A549 (cell line): Measurements from ENCODE around the gene AKR1A1. TPM values are rescaled to one million over a fixed set of nuclear protein-coding genes. Genes with fewer than 3 reads are reported as not detected.

ENCODE experiments used
- ATAC-seq, 2 experiments: fragments of 200-7000 bp in 1 of 2; fragments of >200 bp in 1 of 2; cut with Nextera tagmentation in 1 of 2; cut with Tn5 transposase in 1 of 2; 3 replicates each; pipeline versions ENCODE4 v1.8.0 to v1.9.1; 2018 to 2020; ENCODE audit warnings: mild to moderate bottlenecking in 1 of 2, moderate library complexity in 1 of 2
- CTCF ChIA-PET: fragments of 300-600 bp; sonication (Branson Sonifier 250); formaldehyde crosslinking; extraction: SDS; loops from one replicate; lab custom pipeline; 2021; ENCODE audit warnings: antibody characterized with exemption, inconsistent platforms; lab: Yijun Ruan, JAX
- POLR2A ChIA-PET: fragments of 350-600 bp; formaldehyde crosslinking; extraction: SDS; loops from one replicate; lab custom pipeline; 2021; ENCODE audit warnings: antibody characterized with exemption, inconsistent platforms; lab: Yijun Ruan, JAX
- DNase-seq, 2 experiments: peaks; one replicate each; pipeline versions ENCODE4 v3.0.0 to v3.0.0-alpha.2; 2011 to 2016; ENCODE audit warnings: low read depth in 1 of 2, low spot score in 1 of 2
- FAIRE-seq: peaks from 2 replicates; lab custom pipeline; 2011; peaks lifted over from hg19 to GRCh38; lab: Jason Lieb, UNC
- H3K27ac ChIP-seq, 2 experiments: fragments of >200 bp; sonication (Bioruptor Twin); formaldehyde crosslinking; 3 replicates each; pipeline ENCODE4 v1.5.1; 2016 to 2017
- H3K4me1 ChIP-seq: fragments of >200 bp; sonication (Bioruptor Twin); formaldehyde crosslinking; 3 replicates; pipeline ENCODE4 v1.6.1; 2016
- H3K4me2 ChIP-seq: fragments of >200 bp; sonication (Bioruptor Twin); formaldehyde crosslinking; 3 replicates; pipeline ENCODE4 v1.6.1; 2016
- H3K4me3 ChIP-seq: fragments of >200 bp; sonication (Bioruptor Twin); formaldehyde crosslinking; 3 replicates; pipeline ENCODE4 v1.5.1; 2016
- H3K9me3 ChIP-seq: fragments of >200 bp; sonication (Bioruptor Twin); formaldehyde crosslinking; 3 replicates; pipeline ENCODE4 v1.6.1; 2016
- ATOH8 ChIP-seq: fragments of 250-450 bp; sonication (Bioruptor Pico); IDR thresholded peaks from 2 replicates; pipeline ENCODE4 v1.5.0; 2020; ENCODE audit warnings: low read depth, mild to moderate bottlenecking, moderate library complexity
- BCL3 ChIP-seq: fragments of >200 bp; sonication (Bioruptor Twin); formaldehyde crosslinking; IDR thresholded peaks from 3 replicates; pipeline ENCODE4 v1.6.1; 2016
- ELK1 ChIP-seq: fragments of 150-350 bp; IDR thresholded peaks from 2 replicates; pipeline ENCODE4 v1.6.1; 2014; ENCODE audit warnings: low read depth, mild to moderate bottlenecking, low read length
- FOSB ChIP-seq: fragments of 250-450 bp; sonication (Bioruptor Pico); IDR thresholded peaks from 2 replicates; pipeline ENCODE4 v1.5.0; 2020; ENCODE audit warnings: mild to moderate bottlenecking, moderate library complexity
- GATA3 ChIP-seq: IDR thresholded peaks from 2 replicates; pipeline ENCODE4 v1.6.1; 2012; ENCODE audit warnings: borderline replicate concordance
- HDAC2 ChIP-seq: fragments of 200-600 bp; sonication (generic); IDR thresholded peaks from 2 replicates; pipeline ENCODE4 v1.6.1; 2016
- HMGXB4 ChIP-seq: fragments of 250-450 bp; sonication (Bioruptor Pico); IDR thresholded peaks from 2 replicates; pipeline ENCODE4 v1.5.0; 2021; ENCODE audit warnings: mild to moderate bottlenecking, moderate library complexity, borderline replicate concordance
- HOXA7 ChIP-seq: fragments of 250-450 bp; sonication (Bioruptor Pico); IDR thresholded peaks from 2 replicates; pipeline ENCODE4 v1.5.0; 2020; ENCODE audit warnings: mild to moderate bottlenecking, moderate library complexity
- HOXB13 ChIP-seq: fragments of 250-450 bp; sonication (Bioruptor Pico); IDR thresholded peaks from 2 replicates; pipeline ENCODE4 v1.5.0; 2020; ENCODE audit warnings: low read depth, mild to moderate bottlenecking, moderate library complexity
- JUNB ChIP-seq: fragments of >200 bp; sonication (Bioruptor Twin); formaldehyde crosslinking; IDR thresholded peaks from 2 replicates; pipeline ENCODE4 v1.6.1; 2016
- KDM1A ChIP-seq: fragments of 200-600 bp; sonication (generic); IDR thresholded peaks from 2 replicates; pipeline ENCODE4 v1.6.1; 2016; ENCODE audit warnings: low read depth, mild to moderate bottlenecking
- KDM5A ChIP-seq: fragments of 200-600 bp; sonication (generic); IDR thresholded peaks from 2 replicates; pipeline ENCODE4 v1.6.1; 2016; ENCODE audit warnings: antibody characterized with exemption, mild to moderate bottlenecking
- MAFK ChIP-seq: fragments of 450-650 bp; IDR thresholded peaks from 2 replicates; pipeline ENCODE4 v1.6.1; 2014; ENCODE audit not compliant: partially characterized antibody
- MYC ChIP-seq: IDR thresholded peaks from 2 replicates; pipeline ENCODE4 v1.6.1; 2012; ENCODE audit warnings: mild to moderate bottlenecking, inconsistent platforms, low read length, improper control_type of control experiment, borderline replicate concordance
- NR3C1 ChIP-seq: fragments of >200 bp; sonication (Bioruptor Twin); formaldehyde crosslinking; IDR thresholded peaks from 3 replicates; pipeline ENCODE4 v1.6.1; 2017
- POLR2A ChIP-seq: IDR thresholded peaks from 2 replicates; pipeline ENCODE4 v1.6.1; 2012; ENCODE audit warnings: mild to moderate bottlenecking, low read length
- POLR2AphosphoS2 ChIP-seq: conservative IDR thresholded peaks from 2 replicates; pipeline ENCODE4 v1.6.1; 2012; ENCODE audit warnings: low read length, improper control_type of control experiment, inconsistent platforms
- RCOR1 ChIP-seq: fragments of 150-350 bp; IDR thresholded peaks from 2 replicates; pipeline ENCODE4 v1.6.1; 2014; ENCODE audit warnings: antibody characterized with exemption, low read length, low read depth
- RFX5 ChIP-seq: fragments of 450-650 bp; IDR thresholded peaks from 2 replicates; pipeline ENCODE4 v1.7.1; 2014; ENCODE audit warnings: antibody characterized with exemption, mild to moderate bottlenecking, moderate library complexity
- RNF2 ChIP-seq: fragments of 200-600 bp; sonication (generic); IDR thresholded peaks from 2 replicates; pipeline ENCODE4 v1.6.1; 2016; ENCODE audit warnings: low read depth, mild to moderate bottlenecking, antibody characterized with exemption, moderate library complexity, borderline replicate concordance
- TFCP2L1 ChIP-seq: fragments of 250-450 bp; sonication (Bioruptor Pico); IDR thresholded peaks from 2 replicates; pipeline ENCODE4 v1.5.0; 2021; ENCODE audit warnings: mild to moderate bottlenecking
- ZNF302 ChIP-seq: fragments of 250-450 bp; sonication (Bioruptor Pico); IDR thresholded peaks from 2 replicates; pipeline ENCODE4 v1.9.0; 2021; ENCODE audit warnings: inconsistent platforms, mild to moderate bottlenecking, moderate library complexity
- ZSCAN20 ChIP-seq: fragments of 250-450 bp; sonication (Bioruptor Pico); IDR thresholded peaks from 2 replicates; pipeline ENCODE4 v1.8.0; 2022; ENCODE audit warnings: mild to moderate bottlenecking, moderate library complexity
- WGBS: methylation state at CpG from one replicate; pipeline ENCODE4 v1.1.6; 2017; ENCODE audit errors: missing lambda C conversion rate; 5-methylcytosine and 5-hydroxymethylcytosine counted together
- polyA plus RNA-seq, 4 experiments: library from polyadenylated mRNA; depleted of rRNA in 3 of 4; stranded (reverse); fragments of >200 nt; fragmentation: RNase III in 1 of 4; extraction: RNeasy Plus Mini Kit Qiagen cat#74134 plus additional on column Dnase treatment in 1 of 4; gene quantifications; 2 replicates in 3 of 4; 3 replicates in 1 of 4; pipeline ENCODE4 v1.2.3, GENCODE V29; 2011 to 2017

The AKR1A1 gene
- polyA plus RNA-seq, 2 of the 4 experiments (the other 2 are of a cell fraction) = 89.0 to 110 TPM

DNA sequence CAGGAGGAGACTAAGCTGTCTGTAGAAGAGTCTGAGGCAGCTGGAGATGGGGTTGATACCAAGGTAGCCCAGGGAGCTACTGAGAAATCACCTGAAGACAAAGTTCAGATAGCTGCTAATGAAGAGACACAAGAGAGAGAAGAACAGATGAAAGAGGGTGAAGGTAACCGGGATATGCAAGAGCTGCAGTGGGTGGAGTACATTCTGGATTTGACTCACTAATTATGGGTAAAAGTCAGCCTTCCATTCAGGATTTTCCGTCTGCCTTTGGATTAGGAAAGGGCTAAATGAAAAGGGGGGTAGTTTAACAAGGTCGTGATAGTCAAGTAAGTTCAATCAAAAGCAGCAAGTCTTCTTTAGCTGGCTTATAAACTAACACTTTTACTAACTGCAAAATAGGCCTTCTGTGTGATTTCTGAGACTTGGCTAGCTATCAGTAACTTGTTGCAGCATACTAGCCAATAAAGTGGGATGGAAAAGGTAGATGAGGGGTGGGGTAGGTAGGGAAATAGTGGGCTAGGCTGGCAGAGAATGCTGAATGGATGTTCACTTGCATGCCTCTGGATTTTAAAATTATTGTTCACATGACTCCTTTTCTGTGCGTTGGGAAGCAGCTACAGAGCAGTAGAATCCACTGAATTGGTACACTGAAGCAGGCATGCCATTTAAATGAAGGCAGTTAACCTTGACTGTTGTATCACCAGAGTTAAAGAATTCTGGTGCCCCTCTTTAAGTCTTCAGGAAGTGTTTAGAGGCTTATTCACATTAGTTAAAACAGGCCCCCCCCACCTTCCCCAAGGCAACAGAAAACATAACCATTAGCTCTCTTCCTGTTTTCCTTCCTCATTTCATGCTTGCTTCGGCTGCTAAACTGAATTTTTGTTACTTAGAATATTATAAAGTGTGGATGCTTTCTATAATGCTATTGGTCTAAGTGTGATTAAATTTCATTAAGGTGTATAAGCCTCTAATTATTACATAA, 57.8 kb downstream of the AKR1A1 start:
- Histone ChIP-seq H3K27ac (no peak overlapping the region), H3K4me2 (no peak overlapping the region), H3K4me1 (no peaks in the 10 kb centered on the region), H3K9me3 (no peaks in the 10 kb centered on the region), H3K4me3 (no peak overlapping the region)
- 89% methylated on average over 5 of the region's 5 CpGs for WGBS
- FAIRE-seq (no peak), ATAC-seq (no peak), DNase-seq (no peak)
- TF ChIP-seq HOXA7 (CRISPR knock-in tag) (no peak), RCOR1 (no peak), TFCP2L1 (CRISPR knock-in tag) (no peak), ELK1 (no peak), JUNB (no peak), KDM5A (no peak), FOSB (CRISPR knock-in tag) (no peak), HMGXB4 (CRISPR knock-in tag) (no peak), POLR2A (no peak), BCL3 (no peak), ZSCAN20 (CRISPR knock-in tag) (no peak), GATA3 (no peak), MYC (no peak), ZNF302 (CRISPR knock-in tag) (no peak)
- POLR2A ChIA-PET = no interaction called here
- CTCF ChIA-PET = no interaction called here

DNA sequence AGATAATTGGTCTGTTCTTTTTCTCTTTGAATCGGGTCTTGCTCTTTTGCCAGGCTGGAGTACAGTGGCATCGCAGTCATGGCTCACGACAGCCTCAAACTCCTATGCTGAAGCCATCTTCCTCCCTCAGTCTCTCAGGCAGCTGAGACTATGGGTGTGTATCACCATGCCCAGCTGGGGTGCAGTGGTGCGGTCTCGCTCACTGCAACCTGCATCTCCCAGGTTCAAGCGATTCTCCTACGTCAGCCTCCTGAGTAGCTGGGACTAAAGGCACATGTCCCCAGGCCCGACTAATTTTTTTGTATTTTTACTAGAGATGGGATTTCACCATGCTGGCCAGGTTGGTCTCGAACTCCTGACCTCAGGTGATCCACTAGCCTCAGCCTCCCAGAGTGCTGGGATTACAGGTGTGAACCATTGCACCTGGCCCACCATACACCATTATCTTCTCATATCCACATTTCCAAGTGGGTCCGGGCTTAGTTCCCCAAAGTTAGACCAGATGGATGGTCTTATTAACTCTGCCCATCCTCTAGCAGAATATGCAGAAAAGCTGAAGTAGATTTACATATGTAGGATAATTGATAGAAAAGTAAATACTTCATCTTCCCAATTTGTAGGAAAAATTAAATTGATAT, 60.1 kb downstream of the AKR1A1 start:
- no peak for DNase-seq
- H3K9me3 ChIP-seq = no peaks in the 10 kb centered on the region
- ATAC-seq = no peak
- POLR2A ChIA-PET = no interaction called here
- H3K4me1 ChIP-seq = no peaks in the 10 kb centered on the region
- FAIRE-seq = no peak
- no peak overlapping the region for H3K4me3 ChIP-seq
- H3K27ac ChIP-seq = no peak overlapping the region
- CTCF ChIA-PET = no interaction called here
- peak; percentile 63; the same call in 1 of the 2 replicates for TF ChIP-seq POLR2AphosphoS2
- TF ChIP-seq POLR2A = no peak
- no peak overlapping the region for H3K4me2 ChIP-seq
- WGBS = 94% methylated on average over 10 of the region's 10 CpGs

- no peak overlapping the region for H3K27ac ChIP-seq
- no peak for FAIRE-seq
- 83% methylated on average over 8 of the region's 8 CpGs for WGBS
- no peak for DNase-seq
- H3K4me1 ChIP-seq = no peaks in the 10 kb centered on the region
- H3K4me2 ChIP-seq = no peak overlapping the region
- no peak; a peak in 1 of 6 replicates for ATAC-seq
- ChIA-PET POLR2A (no interaction called here), CTCF (interaction anchor here (1.4 kb wide), 1 partner anchor 268 kb away, joined by 3 read pairs; no protein-coding TSS in a partner anchor)
- no peak overlapping the region for H3K4me3 ChIP-seq
- no peaks in the 10 kb centered on the region for H3K9me3 ChIP-seq
- TF ChIP-seq MAFK (no peak), NR3C1 (no peak), HOXB13 (CRISPR knock-in tag) (no peak), HOXA7 (CRISPR knock-in tag) (no peak), RFX5 (no peak), HDAC2 (no peak), ATOH8 (CRISPR knock-in tag) (no peak), FOSB (CRISPR knock-in tag) (no peak), ELK1 (no peak), KDM1A (no peak), RNF2 (no peak)
Measured at GRCh38 chr1:45612941-45613579, 62.4 kb downstream of the AKR1A1 start.
